Neural cell (in vitro differentiated cells): ENCODE measurements around the gene ALDH4A1.

Source experiments
- EZH2 ChIP-seq: fragments of 200-600, 300-800 bp; shearing (Covaris generic), sonication (generic); IDR thresholded peaks from 2 replicates; pipeline ENCODE4 v1.6.1; 2014; ENCODE audit warnings: antibody characterized with exemption, low read length, borderline replicate concordance, mild to moderate bottlenecking; ENCODE audit not compliant: insufficient read depth, poor library complexity, severe bottlenecking
- RAD21 ChIP-seq: fragments of 450-650 bp; conservative IDR thresholded peaks from 2 replicates; pipeline ENCODE4 v1.6.1; 2014; ENCODE audit warnings: antibody characterized with exemption, mild to moderate bottlenecking, moderate library complexity
- TF ChIP-seq, protein P1 (sequence below): fragments of 450-650 bp; IDR thresholded peaks from 2 replicates; pipeline ENCODE4 v1.5.1; 2014; ENCODE audit warnings: antibody characterized with exemption, mild to moderate bottlenecking, moderate library complexity; ENCODE audit not compliant: poor library complexity, severe bottlenecking

DNA sequence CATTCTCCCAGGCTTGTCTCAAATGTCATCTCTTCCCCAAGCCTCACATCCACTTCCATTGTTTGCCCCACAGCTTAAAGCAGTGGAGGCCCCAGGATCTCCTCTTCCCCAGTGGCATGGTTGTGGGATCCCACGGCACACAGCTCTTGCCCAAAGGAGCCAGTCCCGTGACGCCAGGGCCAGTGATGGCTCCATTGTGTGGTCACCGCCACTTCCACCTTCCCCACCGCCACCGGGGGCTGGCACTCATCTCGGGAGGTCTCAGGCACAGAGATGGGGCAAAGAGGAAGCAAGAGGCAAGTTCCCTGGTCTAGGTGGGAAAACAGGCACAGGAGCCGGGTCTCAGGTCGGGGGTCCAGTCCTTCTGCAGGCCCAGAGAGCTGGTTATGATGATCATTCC lies 22.9 kb upstream of the ALDH4A1 start:
- TF ChIP-seq, protein P1, sequence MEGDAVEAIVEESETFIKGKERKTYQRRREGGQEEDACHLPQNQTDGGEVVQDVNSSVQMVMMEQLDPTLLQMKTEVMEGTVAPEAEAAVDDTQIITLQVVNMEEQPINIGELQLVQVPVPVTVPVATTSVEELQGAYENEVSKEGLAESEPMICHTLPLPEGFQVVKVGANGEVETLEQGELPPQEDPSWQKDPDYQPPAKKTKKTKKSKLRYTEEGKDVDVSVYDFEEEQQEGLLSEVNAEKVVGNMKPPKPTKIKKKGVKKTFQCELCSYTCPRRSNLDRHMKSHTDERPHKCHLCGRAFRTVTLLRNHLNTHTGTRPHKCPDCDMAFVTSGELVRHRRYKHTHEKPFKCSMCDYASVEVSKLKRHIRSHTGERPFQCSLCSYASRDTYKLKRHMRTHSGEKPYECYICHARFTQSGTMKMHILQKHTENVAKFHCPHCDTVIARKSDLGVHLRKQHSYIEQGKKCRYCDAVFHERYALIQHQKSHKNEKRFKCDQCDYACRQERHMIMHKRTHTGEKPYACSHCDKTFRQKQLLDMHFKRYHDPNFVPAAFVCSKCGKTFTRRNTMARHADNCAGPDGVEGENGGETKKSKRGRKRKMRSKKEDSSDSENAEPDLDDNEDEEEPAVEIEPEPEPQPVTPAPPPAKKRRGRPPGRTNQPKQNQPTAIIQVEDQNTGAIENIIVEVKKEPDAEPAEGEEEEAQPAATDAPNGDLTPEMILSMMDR: no peak
- no peak for TF ChIP-seq EZH2
- TF ChIP-seq RAD21: no peak
